GM19452 (cell line): Measurements from ENCODE around the gene CLEC20A.

Experiments used
- ATAC-seq: cut with Tn5 transposase; IDR thresholded peaks from one replicate; pipeline ENCODE4 v1.9.1; 2021; ENCODE audit not compliant: unreplicated experiment

The CLEC20A gene

DNA sequence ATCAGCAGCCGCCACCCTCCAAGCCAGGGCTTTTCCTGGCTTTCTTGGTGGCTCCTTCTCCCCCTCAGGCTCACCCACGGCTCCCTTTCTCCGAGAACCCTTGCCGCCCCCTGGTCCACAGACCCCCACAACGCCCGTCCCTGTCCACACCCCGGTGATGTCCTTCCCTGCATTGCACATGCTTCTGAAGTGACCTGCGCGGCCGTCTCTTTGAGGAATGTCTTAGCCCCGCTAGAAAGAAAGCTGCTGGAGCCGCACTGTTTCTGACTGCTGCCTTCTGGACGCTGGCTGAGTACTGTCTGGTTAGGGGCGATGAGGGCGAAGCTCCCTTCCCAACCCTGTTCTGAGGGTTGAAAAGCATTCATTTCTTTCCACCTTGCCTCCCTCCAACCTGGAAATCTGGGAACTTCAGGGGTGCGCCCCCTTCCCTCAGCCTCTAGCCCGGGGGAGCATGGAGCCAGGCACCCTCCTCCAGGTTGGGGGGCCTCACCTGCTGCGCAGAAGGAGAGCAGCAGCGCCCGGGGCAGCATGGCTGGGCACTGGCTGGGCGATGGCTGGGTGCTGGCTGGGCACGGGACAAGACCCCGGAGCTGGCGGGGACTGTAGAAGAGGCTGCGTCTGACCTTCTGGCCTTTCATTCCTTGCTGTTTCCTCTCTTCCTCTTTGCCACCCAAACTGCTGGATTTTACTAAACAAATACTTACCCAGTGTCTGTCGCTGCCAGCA lies at the start of gene CLEC20A:
CLEC20A (minus strand) TSS at position 555 of the 726 bp plus-strand sequence; CDS start at position 530, 25 bp downstream.
- no peak for ATAC-seq

DNA sequence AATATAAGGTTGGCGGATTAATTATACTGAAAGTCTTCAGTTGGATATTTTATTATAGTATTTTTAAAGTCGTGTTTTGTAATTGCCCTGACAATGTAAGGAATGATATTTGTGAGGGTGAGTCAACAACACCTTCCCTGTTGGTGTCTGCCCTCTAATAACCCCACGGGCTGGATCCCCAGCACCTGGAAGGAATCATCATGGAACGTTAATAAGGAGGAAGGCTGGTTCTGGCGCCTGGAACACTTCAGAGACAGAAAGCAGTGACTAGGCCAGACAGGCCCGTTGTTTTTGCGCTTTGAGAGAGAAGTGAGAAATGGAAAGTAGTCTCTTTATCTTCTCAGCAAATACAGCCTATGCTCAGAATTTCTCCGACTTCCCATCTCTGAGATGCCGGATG lies 47.8 kb upstream of the CLEC20A start:
- ATAC-seq: no peak

DNA sequence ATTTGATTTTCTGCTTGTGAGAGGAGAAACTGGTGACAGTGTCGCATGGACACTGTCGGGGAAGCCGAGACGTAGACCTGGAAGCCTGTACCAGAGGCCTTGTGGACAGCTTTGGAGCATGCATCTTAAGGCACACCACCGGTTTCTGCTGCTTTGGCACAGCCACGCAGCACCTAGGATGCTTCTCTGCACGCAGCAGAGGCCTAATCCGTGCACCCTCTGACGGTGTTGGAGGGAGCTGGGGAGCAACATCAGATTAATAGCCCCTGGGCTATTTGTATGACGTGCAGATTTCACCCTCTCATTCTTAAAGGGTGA lies 46.5 kb upstream of the CLEC20A start:
- peak; percentile 38 for ATAC-seq

DNA sequence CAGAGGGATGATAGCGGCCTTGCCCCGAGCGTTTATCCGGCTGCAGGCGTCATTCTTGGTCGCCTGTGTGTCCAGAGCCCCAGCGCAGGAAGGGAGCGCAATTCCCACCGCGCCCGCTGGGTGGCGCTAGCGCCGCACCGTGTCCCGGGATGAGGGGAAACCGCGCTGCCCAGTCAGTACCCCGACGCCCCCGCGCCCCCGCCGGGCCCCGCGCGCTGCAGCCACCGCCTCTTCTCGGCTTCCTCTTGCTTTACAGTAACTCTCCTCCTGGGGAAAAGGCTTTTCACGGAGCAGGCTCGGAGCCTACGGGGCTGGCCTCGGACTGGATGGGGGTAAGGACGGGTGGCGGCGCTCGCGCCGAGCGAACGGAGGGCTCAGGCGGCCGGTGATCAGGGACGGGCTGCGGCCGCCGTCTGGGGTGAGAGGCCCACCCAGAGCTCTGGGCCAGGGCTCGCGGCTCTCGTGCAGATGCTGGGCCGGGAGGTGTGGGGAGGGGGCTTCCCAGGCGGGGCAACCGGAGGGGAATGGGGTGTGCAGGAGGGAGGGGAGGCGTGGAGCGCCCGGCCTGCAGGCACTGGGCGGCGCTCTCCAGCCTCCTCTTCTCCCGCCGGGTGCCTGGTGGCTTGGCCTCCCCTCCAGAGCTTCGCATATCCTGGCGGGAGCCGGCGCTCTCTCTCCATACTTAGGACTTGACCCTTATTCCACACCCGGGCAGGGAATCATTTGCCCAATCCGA lies 46.0 kb upstream of the CLEC20A start:
- ATAC-seq: peak; percentile 78

DNA sequence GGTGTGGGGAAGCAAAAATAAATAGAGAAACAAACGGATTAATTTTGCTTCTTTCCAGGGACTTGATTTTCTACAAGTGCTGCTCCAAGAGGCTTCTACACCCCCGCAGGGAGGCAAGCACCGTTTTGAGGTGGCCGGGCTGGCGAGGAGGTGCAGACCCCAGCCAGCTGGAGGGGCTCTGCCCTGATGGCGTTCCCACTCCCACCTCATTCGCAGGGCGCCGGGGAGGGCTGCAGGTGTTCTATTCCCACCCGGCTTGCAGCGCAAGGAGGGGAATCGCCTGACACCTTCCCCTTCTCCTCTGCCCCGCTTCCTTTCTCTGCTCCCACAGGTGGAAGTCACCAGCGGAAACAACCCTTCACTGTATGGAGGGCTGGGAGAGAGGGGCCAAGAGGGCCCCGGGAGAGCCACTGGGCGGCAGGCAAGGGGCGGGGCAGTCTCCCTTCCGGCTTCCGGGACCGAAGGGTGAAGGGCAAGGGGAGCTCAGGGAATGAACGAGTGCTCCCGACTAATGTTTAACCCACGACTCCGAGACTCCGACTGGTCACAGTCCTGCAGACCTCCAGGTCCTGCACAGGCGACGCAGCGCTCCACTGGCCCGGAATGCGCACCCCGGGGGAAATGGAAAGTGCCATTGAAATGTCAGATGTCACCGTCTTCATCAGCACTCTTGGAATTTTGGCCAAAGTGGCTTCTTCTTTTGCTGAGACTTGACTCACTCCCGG lies 45.2 kb upstream of the CLEC20A start:
- ATAC-seq: peak; percentile 44

DNA sequence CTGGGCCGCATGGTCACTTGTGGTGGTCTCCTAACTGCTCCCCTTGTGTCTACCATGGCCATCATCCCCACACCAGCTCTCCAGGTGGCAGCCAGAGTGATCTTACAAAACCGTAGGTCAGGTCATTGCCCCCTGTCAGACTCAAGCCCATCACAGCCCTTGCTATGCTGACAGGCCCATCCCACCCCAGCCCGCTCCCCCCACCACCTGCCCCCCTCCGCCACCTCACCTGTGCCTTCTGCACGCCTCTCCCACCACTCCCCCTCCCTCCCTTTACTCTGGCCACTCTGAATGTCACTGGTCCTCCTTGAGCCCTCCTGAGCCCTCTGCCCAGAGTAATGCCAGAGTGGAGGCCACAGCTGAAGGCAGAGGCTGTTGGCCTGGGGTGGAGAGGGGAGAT lies 44.6 kb upstream of the CLEC20A start:
- ATAC-seq: no peak

DNA sequence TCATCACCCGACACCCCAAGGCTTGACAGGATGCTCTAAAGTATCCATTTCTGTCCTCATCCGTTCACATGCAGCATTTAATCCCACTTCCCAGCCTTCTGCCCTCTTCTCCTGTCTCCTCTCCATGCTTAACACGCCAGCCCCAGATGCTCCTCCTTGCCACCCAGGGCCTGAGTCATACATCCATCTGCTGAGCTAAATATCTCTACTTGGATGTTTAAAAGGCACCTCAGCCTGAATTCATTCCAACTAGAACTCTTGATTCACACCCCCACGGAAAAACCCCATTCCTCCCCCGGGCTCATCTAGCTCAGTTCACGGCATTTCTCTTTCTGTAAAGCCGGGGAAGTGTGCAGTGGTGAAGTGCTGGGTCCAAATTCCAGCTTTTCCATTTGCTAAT lies 43.9 kb upstream of the CLEC20A start:
- ATAC-seq: no peak

DNA sequence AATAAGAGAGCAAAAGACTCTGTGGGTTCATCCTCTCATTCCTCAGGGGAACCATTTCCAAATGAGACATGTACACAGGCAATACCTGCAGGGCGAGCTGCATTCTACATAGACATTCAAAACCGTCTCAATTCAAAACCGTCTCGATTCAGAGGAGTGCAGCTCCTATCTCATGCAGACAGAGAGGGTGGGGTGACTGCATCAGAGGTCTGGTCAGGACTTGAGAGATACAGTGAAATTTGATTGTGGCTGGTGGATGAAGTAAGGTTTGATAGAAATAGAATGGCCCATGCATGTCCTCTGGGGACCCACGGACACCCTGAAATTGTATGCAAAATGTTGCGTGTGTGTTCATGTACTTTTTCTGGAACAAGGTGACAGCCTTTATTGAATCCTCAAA lies 43.4 kb upstream of the CLEC20A start:
- no peak for ATAC-seq

DNA sequence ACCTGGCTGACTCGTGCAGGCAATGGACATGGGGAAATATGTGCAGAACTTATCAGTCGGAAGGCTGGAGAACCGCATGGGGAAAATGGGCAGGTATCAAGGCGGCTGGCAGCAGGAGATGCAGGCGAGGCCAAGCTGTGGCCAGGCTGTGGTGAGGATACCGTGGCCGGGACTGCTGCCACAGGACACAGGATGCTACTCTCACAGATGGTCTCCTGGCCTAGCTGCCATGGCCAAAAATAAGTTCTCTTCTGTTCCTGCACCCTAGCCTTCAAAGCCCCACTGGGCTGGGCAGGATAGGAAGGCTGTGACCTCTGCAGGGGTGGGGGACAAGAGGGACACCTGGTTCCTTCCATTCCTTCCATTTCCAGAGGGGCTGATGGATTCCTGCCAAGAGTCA lies 42.5 kb upstream of the CLEC20A start:
- no peak for ATAC-seq

DNA sequence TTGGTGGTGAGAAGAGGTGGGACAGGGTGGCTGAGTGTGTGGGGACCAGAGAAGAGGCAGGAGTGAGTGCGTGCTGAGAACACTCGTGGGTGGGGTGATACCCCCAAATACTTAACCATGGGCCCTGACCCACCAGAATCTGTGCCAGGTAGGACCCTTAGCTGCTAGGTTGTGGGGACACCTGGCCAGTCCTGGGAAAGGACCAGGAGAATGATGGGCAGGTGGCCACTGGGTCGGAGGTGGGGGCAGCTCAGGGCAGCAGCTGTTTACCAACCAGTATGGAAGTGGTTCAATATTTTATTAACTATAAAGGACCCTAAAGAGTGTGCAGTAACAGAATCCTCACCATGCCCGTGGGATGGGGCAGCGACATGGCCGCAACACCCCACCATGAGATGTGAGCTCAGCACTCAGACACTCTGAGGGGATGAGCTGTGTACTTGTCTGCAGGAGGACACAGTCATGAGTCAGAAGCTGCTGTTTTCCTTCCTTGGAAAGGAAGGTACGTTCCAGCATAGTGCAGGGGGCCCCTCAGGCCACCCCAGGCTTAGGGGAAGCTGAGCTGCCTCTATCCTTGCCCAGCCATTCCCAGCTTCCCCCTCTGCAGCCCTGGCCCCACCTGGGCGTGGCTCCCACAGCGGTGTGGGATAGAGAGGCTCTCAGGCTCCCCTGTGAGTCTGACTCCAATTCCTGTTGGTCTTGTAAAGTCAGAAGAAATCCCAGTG lies 41.6 kb upstream of the CLEC20A start:
- ATAC-seq: no peak

DNA sequence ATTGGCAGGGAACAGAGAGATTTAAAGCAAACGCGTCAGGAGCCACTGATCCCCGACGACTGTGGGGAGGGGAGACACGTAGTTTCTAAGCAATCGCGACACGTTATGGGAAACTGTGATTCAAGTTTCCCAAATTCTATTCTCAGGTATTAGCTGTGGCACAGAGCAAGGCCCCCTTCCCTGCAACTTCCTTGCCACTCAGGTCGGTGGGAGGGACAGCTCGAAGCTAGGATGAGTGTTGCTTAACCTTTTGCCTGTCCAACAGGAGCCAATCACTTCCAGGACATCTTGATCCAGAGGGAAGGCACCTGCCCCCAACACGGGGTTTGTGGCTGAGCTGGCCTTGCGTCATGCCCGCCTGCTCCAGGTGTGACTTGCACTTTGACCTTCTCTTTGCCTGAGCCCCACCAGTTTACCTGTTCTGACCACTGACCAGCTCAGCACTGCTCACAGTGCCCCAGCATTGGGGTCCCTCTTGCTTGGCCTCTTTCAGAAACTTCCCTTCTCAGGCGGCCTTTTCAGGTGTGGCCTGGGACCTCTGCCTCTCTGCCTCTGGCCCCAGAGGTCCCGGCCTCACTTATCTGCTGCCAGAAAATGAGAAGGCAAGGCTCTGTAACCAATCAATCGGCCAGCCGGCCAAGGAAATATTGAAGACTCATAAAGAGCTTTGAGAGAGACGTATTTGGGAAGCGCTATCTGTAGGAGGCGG lies 40.8 kb upstream of the CLEC20A start:
- no peak for ATAC-seq

DNA sequence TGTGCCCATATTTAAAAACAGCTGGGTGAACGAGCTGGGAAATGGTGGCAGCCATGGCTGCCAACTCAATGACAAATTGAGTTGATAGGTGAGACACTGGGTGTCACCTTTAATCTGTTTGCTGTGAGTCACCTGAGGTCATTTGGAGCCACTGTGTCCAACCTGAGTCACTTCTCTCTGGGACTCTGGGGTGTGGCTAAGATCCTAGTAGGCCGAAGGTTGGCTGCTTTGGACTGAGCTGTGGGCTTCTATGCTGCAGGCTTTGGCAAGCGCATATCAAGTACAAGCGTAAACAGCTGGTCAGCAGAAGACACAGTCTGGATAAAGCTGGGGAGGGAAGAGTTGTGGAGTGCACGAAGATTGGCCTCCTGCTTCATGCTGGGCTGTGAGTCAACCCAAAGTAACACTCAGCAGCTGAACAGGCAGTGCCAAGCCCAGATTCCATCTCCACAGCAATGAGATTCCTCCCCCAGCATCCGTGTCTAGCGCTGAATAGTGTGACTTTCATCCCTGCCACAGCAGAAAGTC lies 40.1 kb upstream of the CLEC20A start:
- no peak for ATAC-seq

DNA sequence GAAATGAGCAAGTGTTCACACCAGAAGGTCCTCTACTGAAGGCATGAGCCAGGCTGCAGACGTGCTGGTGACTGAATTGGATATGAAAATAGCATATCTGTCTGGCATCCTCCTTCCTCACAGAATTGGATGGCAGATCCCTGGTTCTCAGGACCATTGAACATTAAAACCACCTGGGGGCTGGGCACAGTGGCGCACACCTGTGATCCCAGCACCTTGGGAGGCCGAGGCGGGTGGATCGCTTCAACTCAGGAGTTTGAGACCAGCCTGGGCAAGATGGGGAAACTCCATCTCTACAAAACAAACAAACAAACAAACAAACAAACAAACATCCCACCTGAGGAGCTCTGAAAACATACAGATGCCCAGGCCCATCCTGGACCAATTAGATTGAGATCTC lies 39.6 kb upstream of the CLEC20A start:
- ATAC-seq: no peak

DNA sequence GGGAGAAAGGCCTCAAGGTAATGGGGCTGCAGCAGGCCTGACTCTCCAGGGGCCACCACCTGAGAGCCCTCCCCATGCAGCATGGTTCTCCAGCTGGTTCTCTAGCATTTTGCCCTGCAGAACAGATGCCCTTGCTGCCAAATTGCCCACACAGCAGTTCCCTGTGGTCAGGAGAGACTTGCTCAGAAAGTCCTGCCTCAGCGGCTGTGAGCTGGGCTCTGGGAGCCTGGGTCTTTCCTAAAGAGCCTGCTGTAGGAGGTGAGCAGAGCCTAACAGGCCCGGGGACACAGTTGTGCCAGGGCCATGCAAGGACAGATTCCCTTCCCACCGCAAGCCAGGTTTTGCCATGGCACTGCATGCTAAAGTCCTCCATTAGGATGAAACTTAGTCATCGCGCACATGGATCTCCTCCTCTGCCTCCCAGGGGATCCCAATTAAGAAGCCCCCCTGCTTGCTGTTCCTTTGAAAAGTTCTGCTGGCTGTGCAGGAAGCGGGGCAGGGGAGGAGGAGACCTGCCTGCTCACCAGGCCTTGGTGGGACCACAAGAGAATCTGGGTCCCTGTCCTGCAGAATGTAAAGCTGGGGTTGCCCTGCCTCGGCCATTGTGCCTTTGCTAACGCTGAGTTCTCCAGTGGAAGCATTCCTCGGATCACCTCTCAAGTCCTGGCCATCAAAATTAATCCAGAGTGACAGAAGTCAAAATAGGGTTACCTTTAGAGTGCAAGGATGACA lies 37.5 kb upstream of the CLEC20A start:
- no peak for ATAC-seq

DNA sequence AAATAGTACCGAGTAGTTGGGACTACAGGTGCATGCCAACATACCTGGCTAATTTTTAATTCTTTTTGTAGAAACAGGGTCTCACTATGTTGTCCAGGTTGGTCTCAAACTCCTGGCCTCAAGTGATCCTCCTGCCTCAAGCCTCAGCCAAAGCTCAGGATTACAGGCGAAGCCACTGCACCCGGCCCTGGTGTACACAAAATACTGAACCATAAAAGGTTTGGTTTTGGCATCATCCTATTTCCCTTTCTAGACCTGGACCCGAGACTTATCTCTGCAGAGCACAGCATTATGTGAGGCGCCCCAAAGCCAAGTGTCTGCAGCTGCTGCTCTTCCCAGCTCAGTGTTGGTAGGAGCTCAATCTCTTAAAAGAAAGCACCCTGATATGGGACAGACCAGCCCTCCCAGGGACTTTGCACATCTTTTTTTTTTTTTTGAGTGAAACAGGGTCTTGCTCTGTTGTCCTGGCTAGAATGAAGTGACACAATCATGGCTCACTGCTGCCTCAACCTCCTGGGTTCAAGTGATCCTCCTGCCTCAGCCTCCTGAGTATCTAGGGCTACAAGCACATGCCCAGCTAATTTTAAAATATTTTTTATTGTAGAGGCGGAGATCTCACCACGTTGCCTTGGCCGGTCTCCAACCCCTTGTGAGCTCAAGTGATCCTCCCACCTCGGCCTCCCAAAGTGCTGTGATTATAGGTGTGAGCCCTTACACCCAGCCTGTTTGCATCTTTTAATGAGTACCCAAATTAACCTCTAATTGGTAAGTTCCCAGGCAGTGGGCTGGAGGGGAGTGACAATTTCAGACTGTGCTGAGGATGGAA lies 36.6 kb upstream of the CLEC20A start:
- no peak for ATAC-seq

DNA sequence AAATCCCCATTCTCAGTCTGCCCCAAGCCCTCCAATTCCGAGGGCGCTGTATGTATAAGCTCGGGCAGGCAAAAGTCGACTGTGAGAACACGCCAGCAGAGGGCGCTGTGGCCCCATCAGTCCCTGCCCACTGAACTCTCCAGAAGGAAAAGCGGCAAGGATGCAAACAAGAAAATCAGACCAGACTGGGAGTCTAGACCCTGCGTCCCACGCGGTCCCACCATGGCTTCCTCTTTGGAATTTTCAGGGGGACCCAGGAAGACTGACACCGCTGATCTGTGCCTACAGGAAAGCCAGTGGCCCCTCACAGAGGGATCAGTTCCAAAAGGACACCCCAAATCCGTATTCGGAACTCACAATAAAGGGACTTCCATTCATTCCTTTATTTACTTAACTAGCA lies 35.6 kb upstream of the CLEC20A start:
- peak; percentile 90 for ATAC-seq

DNA sequence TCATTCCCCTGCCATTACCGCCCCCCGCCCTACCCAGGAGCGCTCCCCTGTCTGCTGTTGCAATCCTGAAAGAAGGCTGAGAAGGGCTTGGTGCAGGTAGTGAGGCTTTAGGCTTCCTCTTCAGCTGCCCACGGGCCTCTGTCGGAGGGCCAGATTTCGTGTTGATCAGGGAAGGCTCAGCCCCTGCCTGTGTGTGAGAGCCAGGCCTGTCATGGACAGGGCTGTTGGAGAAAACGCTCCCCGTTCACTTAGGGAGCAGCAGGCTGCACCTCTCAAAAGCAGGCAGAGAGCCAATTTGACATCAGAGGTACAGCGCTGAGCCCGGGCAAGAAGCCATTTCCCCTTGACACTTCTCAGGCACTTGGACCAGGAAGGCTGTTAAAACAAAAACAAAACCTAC lies 35.1 kb upstream of the CLEC20A start:
- no peak for ATAC-seq

DNA sequence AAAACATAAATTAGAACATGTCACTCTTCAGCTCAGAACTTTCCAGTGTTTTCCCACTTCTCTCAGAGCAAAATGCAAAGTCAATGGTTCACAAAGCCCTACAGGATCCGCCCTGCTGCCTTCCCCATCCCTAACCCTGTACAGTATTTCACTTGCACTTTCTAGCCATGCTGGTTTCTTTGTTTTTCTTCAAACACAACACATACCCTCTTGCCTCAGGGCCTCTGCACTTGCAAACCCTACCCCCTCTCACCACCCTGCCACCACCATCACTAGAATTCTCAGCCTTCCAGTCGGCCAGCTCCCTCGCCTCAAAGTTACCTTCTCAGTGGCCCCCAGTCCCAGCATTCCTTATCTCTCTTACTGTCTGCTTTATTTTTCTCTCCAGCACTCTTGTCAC lies 33.7 kb upstream of the CLEC20A start:
- ATAC-seq: no peak

DNA sequence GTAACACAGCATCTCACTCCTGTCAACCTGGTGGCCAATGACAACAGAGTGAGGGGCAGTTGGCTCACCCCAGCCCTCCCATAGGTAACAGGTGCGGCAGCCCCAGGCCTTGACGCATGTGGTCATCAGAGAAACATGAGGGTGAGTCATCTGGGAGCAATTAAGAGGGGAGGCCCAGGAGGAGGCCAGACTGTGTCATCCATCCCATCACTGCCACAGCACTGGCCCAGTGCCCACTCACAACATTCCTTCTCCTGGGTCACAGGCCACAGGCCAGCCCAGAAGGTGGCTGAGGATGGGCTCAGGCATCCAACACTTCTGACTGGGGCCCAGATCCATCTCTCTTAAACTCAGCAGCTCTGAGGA lies 33.3 kb upstream of the CLEC20A start:
- no peak for ATAC-seq
